Activated CD8-positive, alpha-beta memory T cell treated with anti-CD3 and anti-CD28 coated beads, Interleukin-2, amount 10 ng/mL, durations not matched to agents 7 days and 5 days (primary cell): ENCODE measurements around the gene MYO1E. TPM values are rescaled to one million over a fixed set of nuclear protein-coding genes. Genes with fewer than 3 reads are reported as not detected.
"Not testable (repeated sequence)": the region's sequence is repeated elsewhere in the genome, so short reads cannot be mapped to it uniquely, and the experiment has no call there.

Source experiments
- ATAC-seq: fragments of 150-1000 bp; cut with Tn5 transposase; one replicate; pipeline ENCODE4 v1.10.0; 2021; ENCODE audit warnings: moderate library complexity
- CTCF ChIA-PET: fragments of 350-600 bp; sonication (Branson Sonifier 250); formaldehyde crosslinking; loops from one replicate; lab custom pipeline; 2021; ENCODE audit warnings: antibody characterized with exemption; lab: Charles Lee
- DNase-seq: peaks from one replicate; pipeline ENCODE4 v3.0.0-alpha.2; 2020
- H3K27ac Mint-ChIP-seq: one replicate; pipeline ENCODE4 v1.8.0; 2021; ENCODE audit warnings: mild to moderate bottlenecking, mixed read lengths
- H3K27me3 Mint-ChIP-seq: one replicate; pipeline ENCODE4 v1.8.0; 2021; ENCODE audit warnings: mixed read lengths
- H3K36me3 Mint-ChIP-seq: one replicate; pipeline ENCODE4 v1.8.0; 2021; ENCODE audit warnings: mild to moderate bottlenecking, mixed read lengths
- H3K4me1 Mint-ChIP-seq: one replicate; pipeline ENCODE4 v1.8.0; 2021; ENCODE audit warnings: mixed read lengths
- H3K4me3 Mint-ChIP-seq: one replicate; pipeline ENCODE4 v1.8.0; 2021; ENCODE audit warnings: mild to moderate bottlenecking, moderate library complexity, mixed read lengths
- H3K9me3 Mint-ChIP-seq: one replicate; pipeline ENCODE4 v1.8.0; 2022; ENCODE audit warnings: low read depth, mixed read lengths
- total RNA-seq, 2 experiments: library from RNA; stranded (reverse); gene quantifications; one replicate each; pipeline ENCODE4 v1.2.3, GENCODE V29; 2021

The MYO1E gene
- 100 to 1,000 TPM in 1 of 2 experiments, 10 to 100 TPM in 1; 60.3 to 224 TPM for total RNA-seq

GRCh38 chr15:59372352-59373211 is at the start of gene MYO1E:
Gene MYO1E, minus strand, starts transcription at chr15:59372871. Its CDS starts 371 bp downstream, at chr15:59372500.
- H3K27me3 Mint-ChIP-seq = peaks cover 57% of the 10 kb centered on the region
- peak; percentile 65 for DNase-seq
- H3K4me3 Mint-ChIP-seq = peak within 1 kb of the TSS; percentile 96
- peak within 1 kb of the TSS; percentile 57 for H3K27ac Mint-ChIP-seq
- ATAC-seq = peak; percentile 81
- CTCF ChIA-PET = interaction anchor here (1.2 kb wide), 1 partner anchor 16 kb away, joined by 3 read pairs; no protein-coding TSS in a partner anchor
- peaks cover 8% of the 10 kb centered on the region for H3K36me3 Mint-ChIP-seq
- H3K9me3 Mint-ChIP-seq = no peaks in the 10 kb centered on the region
- H3K4me1 Mint-ChIP-seq = peaks cover 35% of the 10 kb centered on the region

- no peak overlapping the region for H3K27ac Mint-ChIP-seq
- no peak overlapping the region for H3K4me3 Mint-ChIP-seq
- CTCF ChIA-PET = interaction anchor here (0.7 to 1.8 kb wide), 3 partner anchors 11 to 174 kb away, joined by 3 to 4 read pairs (median 3); no protein-coding TSS in a partner anchor
- DNase-seq (no peak), ATAC-seq (no peak)
- no peaks in the 10 kb centered on the region for H3K36me3 Mint-ChIP-seq
- H3K9me3 Mint-ChIP-seq = no peaks in the 10 kb centered on the region
- peaks cover 27% of the 10 kb centered on the region for H3K4me1 Mint-ChIP-seq
- H3K27me3 Mint-ChIP-seq = peaks cover 42% of the 10 kb centered on the region
Measured at GRCh38 chr15:59420986-59421618, 48.4 kb upstream of the MYO1E start.

GRCh38 chr15:59420108-59420507 is 47.4 kb upstream of the MYO1E start:
- ATAC-seq (peak; percentile 99), DNase-seq (peak; percentile 78)
- CTCF ChIA-PET = interaction anchor here (0.6 to 1.4 kb wide), 7 partner anchors 31 to 174 kb away, joined by 3 to 6 read pairs (median 4); no protein-coding TSS in a partner anchor
- H3K4me1 Mint-ChIP-seq = peaks cover 27% of the 10 kb centered on the region
- H3K27ac Mint-ChIP-seq = peak overlapping the region; percentile 56
- H3K36me3 Mint-ChIP-seq = no peaks in the 10 kb centered on the region
- no peaks in the 10 kb centered on the region for H3K9me3 Mint-ChIP-seq
- H3K4me3 Mint-ChIP-seq = peak overlapping the region; percentile 24
- peaks cover 49% of the 10 kb centered on the region for H3K27me3 Mint-ChIP-seq

GRCh38 chr15:59419170-59419569 is 46.5 kb upstream of the MYO1E start:
- no peak for DNase-seq
- Mint-ChIP-seq H3K27ac (no peak overlapping the region), H3K4me1 (peaks cover 31% of the 10 kb centered on the region), H3K27me3 (peaks cover 45% of the 10 kb centered on the region), H3K4me3 (no peak overlapping the region), H3K9me3 (no peaks in the 10 kb centered on the region), H3K36me3 (no peaks in the 10 kb centered on the region)
- ATAC-seq = no peak
- CTCF ChIA-PET = interaction anchor here (1.0 to 1.4 kb wide), 3 partner anchors 16 to 171 kb away, joined by 3 to 6 read pairs (median 4); no protein-coding TSS in a partner anchor

GRCh38 chr15:59416816-59417215 is 44.1 kb upstream of the MYO1E start:
- peaks cover 51% of the 10 kb centered on the region for H3K4me1 Mint-ChIP-seq
- H3K36me3 Mint-ChIP-seq = no peaks in the 10 kb centered on the region
- H3K27me3 Mint-ChIP-seq = peaks cover 38% of the 10 kb centered on the region
- no peak overlapping the region for H3K4me3 Mint-ChIP-seq
- CTCF ChIA-PET = no interaction called here
- no peaks in the 10 kb centered on the region for H3K9me3 Mint-ChIP-seq
- no peak overlapping the region for H3K27ac Mint-ChIP-seq
- no peak for ATAC-seq
- DNase-seq = no peak

GRCh38 chr15:59413577-59413976 is 40.9 kb upstream of the MYO1E start:
- H3K36me3 Mint-ChIP-seq = no peaks in the 10 kb centered on the region
- H3K27me3 Mint-ChIP-seq = peaks cover 35% of the 10 kb centered on the region
- ATAC-seq = no peak
- DNase-seq = no peak
- no peak overlapping the region for H3K4me3 Mint-ChIP-seq
- CTCF ChIA-PET = interaction anchor here (0.6 to 1.6 kb wide), 3 partner anchors 34 to 167 kb away, joined by 3 to 6 read pairs (median 5); no protein-coding TSS in a partner anchor
- no peaks in the 10 kb centered on the region for H3K9me3 Mint-ChIP-seq
- H3K27ac Mint-ChIP-seq = no peak overlapping the region
- H3K4me1 Mint-ChIP-seq = peaks cover 45% of the 10 kb centered on the region

- no peaks in the 10 kb centered on the region for H3K36me3 Mint-ChIP-seq
- H3K9me3 Mint-ChIP-seq = no peaks in the 10 kb centered on the region
- peaks cover 19% of the 10 kb centered on the region for H3K27me3 Mint-ChIP-seq
- H3K4me1 Mint-ChIP-seq = peaks cover 41% of the 10 kb centered on the region
- CTCF ChIA-PET = interaction anchor here (0.8 to 2.3 kb wide), 13 partner anchors 10 to 430 kb away, joined by 3 to 8 read pairs (median 3); no protein-coding TSS in a partner anchor
- H3K4me3 Mint-ChIP-seq = no peak overlapping the region
- DNase-seq (no peak), ATAC-seq (peak; percentile 50)
- H3K27ac Mint-ChIP-seq = peak overlapping the region; percentile 62
Measured at GRCh38 chr15:59410391-59410896, 37.8 kb upstream of the MYO1E start.

- Mint-ChIP-seq H3K4me1 (peaks cover 25% of the 10 kb centered on the region), H3K4me3 (no peak overlapping the region), H3K36me3 (no peaks in the 10 kb centered on the region), H3K27me3 (peaks cover 10% of the 10 kb centered on the region), H3K27ac (no peak overlapping the region), H3K9me3 (no peaks in the 10 kb centered on the region)
- CTCF ChIA-PET = no interaction called here
- no peak for ATAC-seq
- DNase-seq = no peak
Measured at GRCh38 chr15:59407946-59408345, 35.3 kb upstream of the MYO1E start.

- no peaks in the 10 kb centered on the region for H3K9me3 Mint-ChIP-seq
- H3K36me3 Mint-ChIP-seq = no peaks in the 10 kb centered on the region
- DNase-seq (no peak), ATAC-seq (no peak)
- H3K4me3 Mint-ChIP-seq = no peak overlapping the region
- CTCF ChIA-PET = interaction anchor here (0.5 kb wide), 1 partner anchor 69 kb away, joined by 3 read pairs; no protein-coding TSS in a partner anchor
- H3K4me1 Mint-ChIP-seq = peaks cover 17% of the 10 kb centered on the region
- H3K27ac Mint-ChIP-seq = no peak overlapping the region
- H3K27me3 Mint-ChIP-seq = peaks cover 12% of the 10 kb centered on the region
Measured at GRCh38 chr15:59406446-59406845, 33.8 kb upstream of the MYO1E start.

- CTCF ChIA-PET = interaction anchor here (0.9 to 1.1 kb wide), 2 partner anchors 96 to 158 kb away, joined by 3 to 4 read pairs; no protein-coding TSS in a partner anchor
- Mint-ChIP-seq H3K27ac (no peak overlapping the region), H3K4me1 (peaks cover 5% of the 10 kb centered on the region), H3K4me3 (no peak overlapping the region), H3K9me3 (no peaks in the 10 kb centered on the region), H3K27me3 (peaks cover 22% of the 10 kb centered on the region), H3K36me3 (no peaks in the 10 kb centered on the region)
- DNase-seq (no peak), ATAC-seq (no peak)
Measured at GRCh38 chr15:59405079-59405478, 32.4 kb upstream of the MYO1E start.

- no peaks in the 10 kb centered on the region for H3K9me3 Mint-ChIP-seq
- CTCF ChIA-PET = no interaction called here
- H3K36me3 Mint-ChIP-seq = no peaks in the 10 kb centered on the region
- no peak for DNase-seq
- H3K4me3 Mint-ChIP-seq = no peak overlapping the region
- no peak for ATAC-seq
- H3K4me1 Mint-ChIP-seq = peaks cover 2% of the 10 kb centered on the region
- peaks cover 29% of the 10 kb centered on the region for H3K27me3 Mint-ChIP-seq
- no peak overlapping the region for H3K27ac Mint-ChIP-seq
Measured at GRCh38 chr15:59401824-59402569, 29.3 kb upstream of the MYO1E start.

GRCh38 chr15:59401051-59401823 is 28.6 kb upstream of the MYO1E start:
- CTCF ChIA-PET = interaction anchor here (1.4 kb wide), 1 partner anchor 17 kb away, joined by 4 read pairs; no protein-coding TSS in a partner anchor
- not testable (repeated sequence) for ATAC-seq, H3K36me3 Mint-ChIP-seq

More at GRCh38 chr15:59401051-59401823, 28.6 kb upstream of the MYO1E start:
- not testable (repeated sequence) for H3K4me3 Mint-ChIP-seq, H3K4me1 Mint-ChIP-seq, DNase-seq, H3K27ac Mint-ChIP-seq, H3K9me3 Mint-ChIP-seq
- peaks cover 37% of the 10 kb centered on the region for H3K27me3 Mint-ChIP-seq
